GM23338 (cell line): Measurements from ENCODE around the gene DRC7. TPM values are rescaled to one million over a fixed set of nuclear protein-coding genes. Genes with fewer than 3 reads are reported as not detected.

Experiments used
- ATAC-seq: fragments of 200-7000 bp; cut with Tn5 transposase; 3 replicates; pipeline ENCODE4 v1.9.1; 2020
- DNase-seq: peaks from one replicate; pipeline ENCODE4 v3.0.0-alpha.2; 2015; ENCODE audit warnings: low spot score
- H2AFZ ChIP-seq: fragments of 200-600 bp; sonication (generic); 2 replicates; pipeline ENCODE4 v1.8.0; 2016; ENCODE audit warnings: antibody characterized with exemption, mild to moderate bottlenecking, moderate library complexity
- H3F3A ChIP-seq: fragments of 200-600 bp; sonication (generic); replicated peaks from 2 replicates; pipeline ENCODE4 v1.8.0; 2017; ENCODE audit warnings: antibody characterized with exemption, mixed run types, low read depth
- H3K27ac ChIP-seq: fragments of 200-600 bp; sonication (generic); 2 replicates; pipeline ENCODE4 v1.6.1; 2016; ENCODE audit warnings: low read depth
- H3K27me3 ChIP-seq: fragments of 200-600 bp; sonication (generic); 2 replicates; pipeline ENCODE4 v1.8.0; 2016; ENCODE audit warnings: mild to moderate bottlenecking, mixed run types, moderate library complexity; ENCODE audit not compliant: insufficient read depth
- H3K36me3 ChIP-seq: fragments of 200-600 bp; sonication (generic); 2 replicates; pipeline ENCODE4 v1.8.0; 2016; ENCODE audit warnings: mild to moderate bottlenecking; ENCODE audit not compliant: insufficient read depth
- H3K4me1 ChIP-seq: fragments of 200-600 bp; sonication (generic); 2 replicates; pipeline ENCODE4 v1.8.0; 2016; ENCODE audit warnings: mild to moderate bottlenecking, moderate library complexity; ENCODE audit not compliant: insufficient read depth
- H3K4me2 ChIP-seq: fragments of 200-600 bp; sonication (generic); 2 replicates; pipeline ENCODE4 v1.7.1; 2017; ENCODE audit warnings: mixed run types
- H3K4me3 ChIP-seq: fragments of 200-600 bp; sonication (generic); 2 replicates; pipeline ENCODE4 v1.6.1; 2016; ENCODE audit warnings: mixed run types
- H3K79me2 ChIP-seq: fragments of 200-600 bp; sonication (generic); replicated peaks from 2 replicates; pipeline ENCODE4 v1.8.0; 2017; ENCODE audit warnings: mild to moderate bottlenecking; ENCODE audit not compliant: insufficient read depth
- H3K9me2 ChIP-seq: fragments of 200-600 bp; sonication (generic); 2 replicates; pipeline ENCODE4 v1.8.0; 2017; ENCODE audit not compliant: insufficient read depth
- H4K20me1 ChIP-seq: fragments of 200-600 bp; sonication (generic); replicated peaks from 2 replicates; pipeline ENCODE4 v1.8.0; 2017; ENCODE audit warnings: mild to moderate bottlenecking; ENCODE audit not compliant: insufficient read depth
- H3K27ac Mint-ChIP-seq: 2 replicates; pipeline ENCODE4 v1.8.0; 2020; ENCODE audit warnings: inconsistent platforms, mild to moderate bottlenecking, moderate library complexity, mixed read lengths
- H3K27me3 Mint-ChIP-seq: 3 replicates; pipeline ENCODE4 v1.8.0; 2022; ENCODE audit warnings: low read depth, mild to moderate bottlenecking, moderate library complexity, mixed read lengths, inconsistent platforms; ENCODE audit not compliant: insufficient read depth, poor library complexity
- H3K36me3 Mint-ChIP-seq: 3 replicates; pipeline ENCODE4 v1.8.0; 2021; ENCODE audit warnings: low read depth, mild to moderate bottlenecking, inconsistent platforms, moderate library complexity, mixed read lengths
- H3K4me1 Mint-ChIP-seq: 3 replicates; pipeline ENCODE4 v1.8.0; 2020; ENCODE audit warnings: mild to moderate bottlenecking, inconsistent platforms, mixed read lengths
- H3K4me3 Mint-ChIP-seq: 3 replicates; pipeline ENCODE4 v1.8.0; 2021; ENCODE audit warnings: moderate library complexity, mild to moderate bottlenecking, inconsistent platforms, mixed read lengths
- H3K9me3 Mint-ChIP-seq: 3 replicates; pipeline ENCODE4 v1.8.0; 2020; ENCODE audit warnings: moderate library complexity, mild to moderate bottlenecking, inconsistent platforms, mixed read lengths
- EZH2 ChIP-seq: fragments of 200-600 bp; sonication (generic); IDR thresholded peaks from one replicate; pipeline ENCODE4 v1.8.0; 2017; ENCODE audit warnings: antibody characterized with exemption, mild to moderate bottlenecking, low read depth; ENCODE audit not compliant: unreplicated experiment
- JUNB ChIP-seq: IDR thresholded peaks from one replicate; pipeline ENCODE4 v1.6.1; 2016; ENCODE audit warnings: antibody characterized with exemption; ENCODE audit not compliant: unreplicated experiment
- NANOG ChIP-seq: IDR thresholded peaks from 2 replicates; pipeline ENCODE4 v1.6.1; 2016; ENCODE audit warnings: antibody characterized with exemption, borderline replicate concordance
- POLR2AphosphoS5 ChIP-seq: IDR thresholded peaks from 2 replicates; pipeline ENCODE4 v1.6.1; 2016; ENCODE audit warnings: antibody characterized with exemption, low read depth
- STAT1 ChIP-seq: IDR thresholded peaks from one replicate; pipeline ENCODE4 v1.6.1; 2016; ENCODE audit warnings: antibody characterized with exemption; ENCODE audit not compliant: unreplicated experiment
- ZNF114 ChIP-seq: fragments of 250-450 bp; sonication (Bioruptor Pico); IDR thresholded peaks from 2 replicates; pipeline ENCODE4 v1.5.0; 2020; ENCODE audit warnings: mild to moderate bottlenecking, moderate library complexity
- polyA plus RNA-seq: library from polyadenylated mRNA; unstranded; fragments of >200 nt; fragmentation: Nextera tagmentation; extraction: Ambion mirVana; gene quantifications from 2 replicates; pipeline ENCODE4 v1.2.1, GENCODE V29; 2016
- total RNA-seq: library from RNA; depleted of rRNA; stranded (reverse); fragments of >200 nt; shearing (Covaris generic); gene quantifications from 2 replicates; pipeline ENCODE4 v1.2.3, GENCODE V29; 2014
- TF ChIP-seq, protein P1 (sequence below): IDR thresholded peaks from one replicate; pipeline ENCODE4 v1.6.1; 2018; ENCODE audit warnings: antibody characterized with exemption; ENCODE audit not compliant: unreplicated experiment
- TF ChIP-seq, protein P2 (sequence below), 2 experiments: fragments of 200-600 bp in 1 of 2; sonication (generic) in 1 of 2; conservative IDR thresholded peaks; 2 replicates each; pipeline versions ENCODE4 v1.5.1 to v1.6.1; 2016 to 2017; ENCODE audit warnings: antibody characterized with exemption in 2 of 2, low read depth in 2 of 2, mild to moderate bottlenecking in 2 of 2, moderate library complexity in 1 of 2
- TF ChIP-seq, protein P3 (sequence below): IDR thresholded peaks from 2 replicates; pipeline ENCODE4 v1.6.1; 2016; ENCODE audit warnings: antibody characterized with exemption
- TF ChIP-seq, protein P4 (sequence below): fragments of 250-450 bp; sonication (Bioruptor Pico); IDR thresholded peaks from 2 replicates; pipeline ENCODE4 v1.5.0; 2020; ENCODE audit warnings: mild to moderate bottlenecking, moderate library complexity

The DRC7 gene
- total and polyA plus RNA-seq, 2 experiments from 2014 or later: not detected

DNA sequence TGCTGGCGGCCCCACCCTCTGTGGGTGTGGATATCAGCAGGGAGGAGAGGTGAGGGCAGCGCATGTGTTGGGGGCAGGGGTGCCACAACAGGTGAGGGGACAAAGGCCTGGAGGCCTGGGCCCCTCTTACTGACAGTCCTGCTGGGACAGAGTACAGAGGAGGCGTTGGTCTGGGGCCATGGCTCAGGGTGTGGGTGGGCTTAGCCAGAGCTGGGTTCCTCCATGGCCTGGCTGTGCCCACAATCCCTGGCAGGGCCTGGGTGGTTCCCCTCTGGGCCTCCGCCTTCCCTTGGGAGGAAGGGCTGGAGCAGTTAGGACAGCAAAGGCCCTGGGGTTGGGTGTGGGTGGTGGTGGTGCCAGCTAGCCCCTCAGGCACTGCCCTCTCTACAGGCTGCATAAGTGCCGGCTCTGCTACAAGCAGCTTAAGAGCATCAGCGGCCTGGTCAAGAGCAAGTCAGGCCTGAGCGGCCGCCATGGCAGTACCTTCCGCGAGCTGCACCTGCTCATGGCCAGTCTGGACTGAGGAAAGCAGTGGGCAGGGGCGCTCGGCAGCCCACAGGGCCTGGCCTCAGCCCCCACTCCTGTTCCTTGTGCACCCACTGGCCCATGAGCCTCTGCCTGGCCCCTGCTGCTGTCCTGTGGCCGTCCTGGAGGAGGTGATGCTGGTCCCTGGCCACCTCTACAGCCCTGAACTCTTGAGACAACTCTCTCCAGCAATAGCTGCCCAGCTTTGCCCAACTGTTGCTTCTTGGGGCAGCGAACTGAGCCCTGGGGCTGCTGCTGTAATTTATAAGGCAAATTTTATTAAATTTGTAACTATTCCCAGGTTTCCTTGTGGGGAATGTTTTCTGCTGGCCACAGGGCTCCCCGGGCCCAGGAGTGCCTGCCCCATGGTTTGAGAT is 62.1 kb downstream of the DRC7 start:
- peak overlapping the region; percentile 43 for H3K27ac Mint-ChIP-seq
- Histone ChIP-seq H4K20me1 (no peaks in the 10 kb centered on the region), H3K4me2 (no peak overlapping the region), H3K9me2 (no peaks in the 10 kb centered on the region), H3K36me3 (no peaks in the 10 kb centered on the region), H3F3A (no peaks in the 10 kb centered on the region), H2AFZ (no peak overlapping the region), H3K27ac (no peak overlapping the region), H3K4me1 (no peaks in the 10 kb centered on the region; the same call in 1 of the 2 replicates), H3K79me2 (no peaks in the 10 kb centered on the region), H3K4me3 (no peak overlapping the region), H3K27me3 (no peaks in the 10 kb centered on the region)
- no peak for DNase-seq
- H3K4me1 Mint-ChIP-seq: peaks cover 16% of the 10 kb centered on the region
- H3K36me3 Mint-ChIP-seq: peaks cover 24% of the 10 kb centered on the region
- no peak overlapping the region for H3K4me3 Mint-ChIP-seq
- no peak for ATAC-seq
- H3K27me3 Mint-ChIP-seq: peaks cover 12% of the 10 kb centered on the region
- H3K9me3 Mint-ChIP-seq: no peaks in the 10 kb centered on the region
- TF ChIP-seq, protein P1, sequence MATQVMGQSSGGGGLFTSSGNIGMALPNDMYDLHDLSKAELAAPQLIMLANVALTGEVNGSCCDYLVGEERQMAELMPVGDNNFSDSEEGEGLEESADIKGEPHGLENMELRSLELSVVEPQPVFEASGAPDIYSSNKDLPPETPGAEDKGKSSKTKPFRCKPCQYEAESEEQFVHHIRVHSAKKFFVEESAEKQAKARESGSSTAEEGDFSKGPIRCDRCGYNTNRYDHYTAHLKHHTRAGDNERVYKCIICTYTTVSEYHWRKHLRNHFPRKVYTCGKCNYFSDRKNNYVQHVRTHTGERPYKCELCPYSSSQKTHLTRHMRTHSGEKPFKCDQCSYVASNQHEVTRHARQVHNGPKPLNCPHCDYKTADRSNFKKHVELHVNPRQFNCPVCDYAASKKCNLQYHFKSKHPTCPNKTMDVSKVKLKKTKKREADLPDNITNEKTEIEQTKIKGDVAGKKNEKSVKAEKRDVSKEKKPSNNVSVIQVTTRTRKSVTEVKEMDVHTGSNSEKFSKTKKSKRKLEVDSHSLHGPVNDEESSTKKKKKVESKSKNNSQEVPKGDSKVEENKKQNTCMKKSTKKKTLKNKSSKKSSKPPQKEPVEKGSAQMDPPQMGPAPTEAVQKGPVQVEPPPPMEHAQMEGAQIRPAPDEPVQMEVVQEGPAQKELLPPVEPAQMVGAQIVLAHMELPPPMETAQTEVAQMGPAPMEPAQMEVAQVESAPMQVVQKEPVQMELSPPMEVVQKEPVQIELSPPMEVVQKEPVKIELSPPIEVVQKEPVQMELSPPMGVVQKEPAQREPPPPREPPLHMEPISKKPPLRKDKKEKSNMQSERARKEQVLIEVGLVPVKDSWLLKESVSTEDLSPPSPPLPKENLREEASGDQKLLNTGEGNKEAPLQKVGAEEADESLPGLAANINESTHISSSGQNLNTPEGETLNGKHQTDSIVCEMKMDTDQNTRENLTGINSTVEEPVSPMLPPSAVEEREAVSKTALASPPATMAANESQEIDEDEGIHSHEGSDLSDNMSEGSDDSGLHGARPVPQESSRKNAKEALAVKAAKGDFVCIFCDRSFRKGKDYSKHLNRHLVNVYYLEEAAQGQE: no peak
- TF ChIP-seq, protein P2, sequence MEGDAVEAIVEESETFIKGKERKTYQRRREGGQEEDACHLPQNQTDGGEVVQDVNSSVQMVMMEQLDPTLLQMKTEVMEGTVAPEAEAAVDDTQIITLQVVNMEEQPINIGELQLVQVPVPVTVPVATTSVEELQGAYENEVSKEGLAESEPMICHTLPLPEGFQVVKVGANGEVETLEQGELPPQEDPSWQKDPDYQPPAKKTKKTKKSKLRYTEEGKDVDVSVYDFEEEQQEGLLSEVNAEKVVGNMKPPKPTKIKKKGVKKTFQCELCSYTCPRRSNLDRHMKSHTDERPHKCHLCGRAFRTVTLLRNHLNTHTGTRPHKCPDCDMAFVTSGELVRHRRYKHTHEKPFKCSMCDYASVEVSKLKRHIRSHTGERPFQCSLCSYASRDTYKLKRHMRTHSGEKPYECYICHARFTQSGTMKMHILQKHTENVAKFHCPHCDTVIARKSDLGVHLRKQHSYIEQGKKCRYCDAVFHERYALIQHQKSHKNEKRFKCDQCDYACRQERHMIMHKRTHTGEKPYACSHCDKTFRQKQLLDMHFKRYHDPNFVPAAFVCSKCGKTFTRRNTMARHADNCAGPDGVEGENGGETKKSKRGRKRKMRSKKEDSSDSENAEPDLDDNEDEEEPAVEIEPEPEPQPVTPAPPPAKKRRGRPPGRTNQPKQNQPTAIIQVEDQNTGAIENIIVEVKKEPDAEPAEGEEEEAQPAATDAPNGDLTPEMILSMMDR (conservative IDR thresholded peaks at IDR 0.05; ENCODE audit: low read depth in 2 of 2): no peak
- TF ChIP-seq, protein P3, sequence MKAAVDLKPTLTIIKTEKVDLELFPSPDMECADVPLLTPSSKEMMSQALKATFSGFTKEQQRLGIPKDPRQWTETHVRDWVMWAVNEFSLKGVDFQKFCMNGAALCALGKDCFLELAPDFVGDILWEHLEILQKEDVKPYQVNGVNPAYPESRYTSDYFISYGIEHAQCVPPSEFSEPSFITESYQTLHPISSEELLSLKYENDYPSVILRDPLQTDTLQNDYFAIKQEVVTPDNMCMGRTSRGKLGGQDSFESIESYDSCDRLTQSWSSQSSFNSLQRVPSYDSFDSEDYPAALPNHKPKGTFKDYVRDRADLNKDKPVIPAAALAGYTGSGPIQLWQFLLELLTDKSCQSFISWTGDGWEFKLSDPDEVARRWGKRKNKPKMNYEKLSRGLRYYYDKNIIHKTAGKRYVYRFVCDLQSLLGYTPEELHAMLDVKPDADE: no peak
- TF ChIP-seq STAT1: no peak
- TF ChIP-seq NANOG: no peak
- TF ChIP-seq, protein P4, sequence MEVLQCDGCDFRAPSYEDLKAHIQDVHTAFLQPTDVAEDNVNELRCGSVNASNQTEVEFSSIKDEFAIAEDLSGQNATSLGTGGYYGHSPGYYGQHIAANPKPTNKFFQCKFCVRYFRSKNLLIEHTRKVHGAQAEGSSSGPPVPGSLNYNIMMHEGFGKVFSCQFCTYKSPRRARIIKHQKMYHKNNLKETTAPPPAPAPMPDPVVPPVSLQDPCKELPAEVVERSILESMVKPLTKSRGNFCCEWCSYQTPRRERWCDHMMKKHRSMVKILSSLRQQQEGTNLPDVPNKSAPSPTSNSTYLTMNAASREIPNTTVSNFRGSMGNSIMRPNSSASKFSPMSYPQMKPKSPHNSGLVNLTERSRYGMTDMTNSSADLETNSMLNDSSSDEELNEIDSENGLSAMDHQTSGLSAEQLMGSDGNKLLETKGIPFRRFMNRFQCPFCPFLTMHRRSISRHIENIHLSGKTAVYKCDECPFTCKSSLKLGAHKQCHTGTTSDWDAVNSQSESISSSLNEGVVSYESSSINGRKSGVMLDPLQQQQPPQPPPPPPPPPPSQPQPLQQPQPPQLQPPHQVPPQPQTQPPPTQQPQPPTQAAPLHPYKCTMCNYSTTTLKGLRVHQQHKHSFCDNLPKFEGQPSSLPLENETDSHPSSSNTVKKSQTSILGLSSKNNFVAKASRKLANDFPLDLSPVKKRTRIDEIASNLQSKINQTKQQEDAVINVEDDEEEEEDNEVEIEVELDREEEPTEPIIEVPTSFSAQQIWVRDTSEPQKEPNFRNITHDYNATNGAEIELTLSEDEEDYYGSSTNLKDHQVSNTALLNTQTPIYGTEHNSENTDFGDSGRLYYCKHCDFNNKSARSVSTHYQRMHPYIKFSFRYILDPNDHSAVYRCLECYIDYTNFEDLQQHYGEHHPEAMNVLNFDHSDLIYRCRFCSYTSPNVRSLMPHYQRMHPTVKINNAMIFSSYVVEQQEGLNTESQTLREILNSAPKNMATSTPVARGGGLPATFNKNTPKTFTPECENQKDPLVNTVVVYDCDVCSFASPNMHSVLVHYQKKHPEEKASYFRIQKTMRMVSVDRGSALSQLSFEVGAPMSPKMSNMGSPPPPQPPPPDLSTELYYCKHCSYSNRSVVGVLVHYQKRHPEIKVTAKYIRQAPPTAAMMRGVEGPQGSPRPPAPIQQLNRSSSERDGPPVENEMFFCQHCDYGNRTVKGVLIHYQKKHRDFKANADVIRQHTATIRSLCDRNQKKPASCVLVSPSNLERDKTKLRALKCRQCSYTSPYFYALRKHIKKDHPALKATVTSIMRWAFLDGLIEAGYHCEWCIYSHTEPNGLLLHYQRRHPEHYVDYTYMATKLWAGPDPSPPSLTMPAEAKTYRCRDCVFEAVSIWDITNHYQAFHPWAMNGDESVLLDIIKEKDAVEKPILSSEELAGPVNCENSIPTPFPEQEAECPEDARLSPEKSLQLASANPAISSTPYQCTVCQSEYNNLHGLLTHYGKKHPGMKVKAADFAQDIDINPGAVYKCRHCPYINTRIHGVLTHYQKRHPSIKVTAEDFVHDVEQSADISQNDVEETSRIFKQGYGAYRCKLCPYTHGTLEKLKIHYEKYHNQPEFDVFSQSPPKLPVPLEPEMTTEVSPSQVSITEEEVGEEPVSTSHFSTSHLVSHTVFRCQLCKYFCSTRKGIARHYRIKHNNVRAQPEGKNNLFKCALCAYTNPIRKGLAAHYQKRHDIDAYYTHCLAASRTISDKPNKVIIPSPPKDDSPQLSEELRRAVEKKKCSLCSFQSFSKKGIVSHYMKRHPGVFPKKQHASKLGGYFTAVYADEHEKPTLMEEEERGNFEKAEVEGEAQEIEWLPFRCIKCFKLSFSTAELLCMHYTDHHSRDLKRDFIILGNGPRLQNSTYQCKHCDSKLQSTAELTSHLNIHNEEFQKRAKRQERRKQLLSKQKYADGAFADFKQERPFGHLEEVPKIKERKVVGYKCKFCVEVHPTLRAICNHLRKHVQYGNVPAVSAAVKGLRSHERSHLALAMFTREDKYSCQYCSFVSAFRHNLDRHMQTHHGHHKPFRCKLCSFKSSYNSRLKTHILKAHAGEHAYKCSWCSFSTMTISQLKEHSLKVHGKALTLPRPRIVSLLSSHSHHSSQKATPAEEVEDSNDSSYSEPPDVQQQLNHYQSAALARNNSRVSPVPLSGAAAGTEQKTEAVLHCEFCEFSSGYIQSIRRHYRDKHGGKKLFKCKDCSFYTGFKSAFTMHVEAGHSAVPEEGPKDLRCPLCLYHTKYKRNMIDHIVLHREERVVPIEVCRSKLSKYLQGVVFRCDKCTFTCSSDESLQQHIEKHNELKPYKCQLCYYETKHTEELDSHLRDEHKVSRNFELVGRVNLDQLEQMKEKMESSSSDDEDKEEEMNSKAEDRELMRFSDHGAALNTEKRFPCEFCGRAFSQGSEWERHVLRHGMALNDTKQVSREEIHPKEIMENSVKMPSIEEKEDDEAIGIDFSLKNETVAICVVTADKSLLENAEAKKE: no peak
- TF ChIP-seq JUNB: no peak
- no peak for TF ChIP-seq POLR2AphosphoS5
- no peak for TF ChIP-seq ZNF114 (CRISPR knock-in tag)
- TF ChIP-seq EZH2: no peak
